Erythroblast (primary cell): ENCODE data around the gene ANKDD1B.

Source experiments
- GATA1 ChIP-seq: IDR thresholded peaks from 2 replicates; pipeline ENCODE4 v1.6.1; 2011; ENCODE audit warnings: low read depth, mild to moderate bottlenecking, control low read depth, low read length, moderate library complexity
- POLR2A ChIP-seq: IDR thresholded peaks from 2 replicates; pipeline ENCODE4 v1.6.1; 2011; ENCODE audit warnings: mild to moderate bottlenecking, low read length

GRCh38 chr5:75640826-75641225 is 29.6 kb downstream of the ANKDD1B start:
- TF ChIP-seq POLR2A, result no peak
- no peak for TF ChIP-seq GATA1
